Keratinocyte (primary cell): ENCODE data around the gene ZBTB11. TPM values are rescaled to one million over a fixed set of nuclear protein-coding genes. Genes with fewer than 3 reads are reported as not detected.

Experiments
- DNase-seq: peaks from one replicate; pipeline ENCODE4 v3.0.0-alpha.2; 2011; ENCODE audit warnings: low read depth, missing footprints, low spot score
- FAIRE-seq: peaks from 2 replicates; lab custom pipeline; 2011; peaks lifted over from hg19 to GRCh38; lab: Jason Lieb, UNC
- H2AFZ ChIP-seq: 2 replicates; pipeline ENCODE4 v1.6.0; 2012; ENCODE audit warnings: low read length, control low read depth, inconsistent platforms; ENCODE audit not compliant: control insufficient read depth
- H3K27ac ChIP-seq: 2 replicates; pipeline ENCODE4 v1.5.1; 2011; ENCODE audit warnings: low read length; ENCODE audit not compliant: control insufficient read depth, insufficient read depth
- H3K27me3 ChIP-seq: 3 replicates; pipeline ENCODE4 v1.6.0; 2011; ENCODE audit warnings: low read length; ENCODE audit not compliant: control insufficient read depth, insufficient read depth; ENCODE audit errors: extremely low read depth
- H3K36me3 ChIP-seq, 2 experiments: 2 replicates in 1 of 2; 3 replicates in 1 of 2; pipeline ENCODE4 v1.5.1; 2011; ENCODE audit warnings: low read length in 2 of 2, mild to moderate bottlenecking in 1 of 2; ENCODE audit not compliant: control insufficient read depth in 2 of 2, insufficient read depth in 2 of 2; ENCODE audit errors: extremely low read depth in 1 of 2
- H3K4me1 ChIP-seq: 3 replicates; pipeline ENCODE4 v1.5.1; 2011; ENCODE audit warnings: low read length; ENCODE audit not compliant: control insufficient read depth, insufficient read depth; ENCODE audit errors: extremely low read depth
- H3K4me2 ChIP-seq: 3 replicates; pipeline ENCODE4 v1.6.0; 2011; ENCODE audit warnings: low read depth, low read length; ENCODE audit not compliant: control insufficient read depth, insufficient read depth; ENCODE audit errors: extremely low read depth
- H3K4me3 ChIP-seq, 3 experiments: fragments of 200-600 bp in 1 of 3; sonication (generic) in 1 of 3; 2 replicates in 2 of 3; 3 replicates in 1 of 3; pipeline ENCODE4 v1.5.1; 2011 to 2016; ENCODE audit warnings: low read length in 3 of 3, mild to moderate bottlenecking in 3 of 3, control low read depth in 2 of 3, inconsistent platforms in 1 of 3, low read depth in 1 of 3, mixed read lengths in 1 of 3, mixed run types in 1 of 3, moderate library complexity in 1 of 3; ENCODE audit not compliant: control insufficient read depth in 2 of 3, insufficient read depth in 2 of 3; ENCODE audit errors: extremely low read depth in 1 of 3
- H3K79me2 ChIP-seq: 2 replicates; pipeline ENCODE4 v1.6.0; 2012; ENCODE audit warnings: low read length; ENCODE audit not compliant: control insufficient read depth, insufficient read depth
- H3K9ac ChIP-seq: 3 replicates; pipeline ENCODE4 v1.6.0; 2011; ENCODE audit warnings: low read length; ENCODE audit not compliant: control insufficient read depth, insufficient read depth; ENCODE audit errors: extremely low read depth
- H3K9me1 ChIP-seq: 3 replicates; pipeline ENCODE4 v1.6.0; 2011; ENCODE audit warnings: low read length; ENCODE audit not compliant: control insufficient read depth, insufficient read depth; ENCODE audit errors: extremely low read depth
- H3K9me3 ChIP-seq: 2 replicates; pipeline ENCODE4 v1.5.1; 2012; ENCODE audit warnings: low read depth, low read length; ENCODE audit not compliant: control insufficient read depth
- H4K20me1 ChIP-seq: 3 replicates; pipeline ENCODE4 v1.6.0; 2011; ENCODE audit warnings: low read length; ENCODE audit not compliant: control insufficient read depth, insufficient read depth; ENCODE audit errors: extremely low read depth
- EZH2 ChIP-seq: IDR thresholded peaks from one replicate; pipeline ENCODE4 v1.6.1; 2012; ENCODE audit warnings: inconsistent platforms, mild to moderate bottlenecking, low read length, moderate library complexity
- dilution Hi-C: fragments of 300-500 bp; cut with MboI; formaldehyde crosslinking; loops from one replicate; pipeline ENCODE4 v1.7.0; 2020; ENCODE audit warnings: low sequenced_read_pairs; ENCODE audit not compliant: extremely low pct_ligation_motif_present
- polyA plus RNA-seq, 5 experiments: library from polyadenylated mRNA; depleted of rRNA in 3 of 5; stranded (reverse) in 3 of 5; stranded (forward) in 1 of 5; unstranded in 1 of 5; fragments of >200 nt; gene quantifications; 1 replicate in 1 of 5; 2 replicates in 3 of 5; 3 replicates in 1 of 5; pipeline versions ENCODE4 v1.2.1 to v1.2.3, GENCODE V29; 2011 to 2012; ENCODE audit warnings: missing spikeins in 2 of 5, low read depth in 1 of 5, low replicate concordance in 1 of 5
- TF ChIP-seq, protein P1 (sequence below), 3 experiments: IDR thresholded peaks in 1 of 3; conservative IDR thresholded peaks in 1 of 3; optimal IDR thresholded peaks in 1 of 3; 2 replicates in 2 of 3; 3 replicates in 1 of 3; pipeline versions ENCODE3 to v1.5.1; 2011; ENCODE audit warnings: low read length in 3 of 3, mild to moderate bottlenecking in 3 of 3, moderate library complexity in 2 of 3, control low read depth in 1 of 3, inconsistent platforms in 1 of 3; ENCODE audit not compliant: insufficient read depth in 2 of 3; ENCODE audit errors: extremely low read depth in 1 of 3

ZBTB11 gene
- polyA plus RNA-seq, 1 donor (not counting 4 experiments of a cell fraction or from before 2014, with no cell fraction given), result 19.7 TPM

DNA sequence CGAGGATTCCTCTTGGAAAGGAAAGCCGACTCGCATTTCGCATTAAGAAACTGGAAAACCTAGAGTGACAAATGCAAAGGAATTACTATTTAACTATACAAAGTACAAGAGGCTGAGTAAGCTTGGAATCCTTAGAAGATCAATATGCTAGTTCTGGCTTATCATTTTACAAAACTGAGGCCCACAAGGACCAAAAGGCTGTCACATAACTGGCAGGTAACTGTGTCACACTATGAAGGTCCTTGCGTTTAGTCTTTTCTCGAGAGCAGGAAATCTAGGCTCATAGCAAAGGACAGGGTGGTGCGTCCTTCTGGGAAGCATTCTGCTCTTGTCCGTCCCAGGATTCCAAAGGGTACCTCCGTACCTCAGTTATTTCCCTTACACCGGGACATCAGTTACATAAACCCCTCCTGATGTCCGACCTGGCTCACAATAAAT, 9.0 kb upstream of the ZBTB11 start:
- Histone ChIP-seq H3K4me2 (peak overlapping the region; percentile 96), H3K27ac (peak overlapping the region; percentile 87), H4K20me1 (peaks cover 20% of the 10 kb centered on the region), H3K9me3 (no peaks in the 10 kb centered on the region), H3K9ac (peak overlapping the region; percentile 90), H3K79me2 (peaks cover 51% of the 10 kb centered on the region), H3K27me3 (no peaks in the 10 kb centered on the region), H2AFZ (no peak overlapping the region), H3K9me1 (no peaks in the 10 kb centered on the region), H3K36me3 (peaks cover 19 to 34% of the 10 kb centered on the region in 2 experiments), H3K4me1 (peaks cover 15% of the 10 kb centered on the region), H3K4me3 (peak overlapping the region; percentile 73 to 96 (median 93))
- dilution Hi-C loops, result no loop called here
- no peak for TF ChIP-seq EZH2
- TF ChIP-seq, protein P1, sequence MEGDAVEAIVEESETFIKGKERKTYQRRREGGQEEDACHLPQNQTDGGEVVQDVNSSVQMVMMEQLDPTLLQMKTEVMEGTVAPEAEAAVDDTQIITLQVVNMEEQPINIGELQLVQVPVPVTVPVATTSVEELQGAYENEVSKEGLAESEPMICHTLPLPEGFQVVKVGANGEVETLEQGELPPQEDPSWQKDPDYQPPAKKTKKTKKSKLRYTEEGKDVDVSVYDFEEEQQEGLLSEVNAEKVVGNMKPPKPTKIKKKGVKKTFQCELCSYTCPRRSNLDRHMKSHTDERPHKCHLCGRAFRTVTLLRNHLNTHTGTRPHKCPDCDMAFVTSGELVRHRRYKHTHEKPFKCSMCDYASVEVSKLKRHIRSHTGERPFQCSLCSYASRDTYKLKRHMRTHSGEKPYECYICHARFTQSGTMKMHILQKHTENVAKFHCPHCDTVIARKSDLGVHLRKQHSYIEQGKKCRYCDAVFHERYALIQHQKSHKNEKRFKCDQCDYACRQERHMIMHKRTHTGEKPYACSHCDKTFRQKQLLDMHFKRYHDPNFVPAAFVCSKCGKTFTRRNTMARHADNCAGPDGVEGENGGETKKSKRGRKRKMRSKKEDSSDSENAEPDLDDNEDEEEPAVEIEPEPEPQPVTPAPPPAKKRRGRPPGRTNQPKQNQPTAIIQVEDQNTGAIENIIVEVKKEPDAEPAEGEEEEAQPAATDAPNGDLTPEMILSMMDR (optimal IDR thresholded peaks at IDR 0.05 in 1 of 3, IDR thresholded peaks at IDR 0.05 in 1 of 3, conservative IDR thresholded peaks at IDR 0.05 in 1 of 3; ENCODE audit: extremely low read depth in 1 of 3, insufficient read depth in 2 of 3, low read length in 3 of 3), result no peak
- no peak for FAIRE-seq
- DNase-seq, result no peak

DNA sequence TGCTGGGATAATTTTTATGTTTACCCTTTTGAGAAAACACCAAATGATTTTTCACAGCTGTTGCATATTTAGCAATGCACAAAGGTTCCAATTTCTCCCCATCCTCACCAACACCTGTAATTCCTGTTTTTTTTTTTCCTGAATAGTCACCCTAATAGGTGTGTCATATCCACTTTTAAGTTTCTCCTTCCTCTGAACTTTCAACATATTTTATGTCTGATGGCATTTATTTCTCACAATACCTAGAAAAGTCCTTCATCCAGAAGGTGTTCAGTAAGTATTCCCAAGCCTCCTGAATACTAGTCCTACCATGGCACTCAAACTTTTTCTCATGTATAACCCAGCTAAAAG, 8.1 kb upstream of the ZBTB11 start:
- H3K4me1 ChIP-seq, result peaks cover 15% of the 10 kb centered on the region
- peak overlapping the region; percentile 87 for H3K27ac ChIP-seq
- H3K9me3 ChIP-seq, result no peaks in the 10 kb centered on the region
- H3K27me3 ChIP-seq, result no peaks in the 10 kb centered on the region
- FAIRE-seq (no peak), DNase-seq (no peak)
- H3K9ac ChIP-seq, result peak overlapping the region; percentile 90
- TF ChIP-seq EZH2, result no peak
- TF ChIP-seq, protein P1 (optimal IDR thresholded peaks at IDR 0.05 in 1 of 3, IDR thresholded peaks at IDR 0.05 in 1 of 3, conservative IDR thresholded peaks at IDR 0.05 in 1 of 3; ENCODE audit: extremely low read depth in 1 of 3, insufficient read depth in 2 of 3, low read length in 3 of 3), result no peak
- H3K79me2 ChIP-seq, result peaks cover 55% of the 10 kb centered on the region
- peaks cover 23% of the 10 kb centered on the region for H4K20me1 ChIP-seq
- H3K36me3 ChIP-seq, result peaks cover 20 to 41% of the 10 kb centered on the region in 2 experiments
- H2AFZ ChIP-seq, result no peak overlapping the region
- dilution Hi-C loops, result no loop called here
- H3K4me3 ChIP-seq, result peak overlapping the region; percentile 73 to 96 (median 93)
- peak overlapping the region; percentile 96 for H3K4me2 ChIP-seq
- no peaks in the 10 kb centered on the region for H3K9me1 ChIP-seq
